Stimulated activated CD8-positive, alpha-beta memory T cell treated with anti-CD3 and anti-CD28 coated beads, Interleukin-7, amount 100 ng/mL, for 1 hour (primary cell): Measurements from ENCODE around the gene ADGRG3.
A peak's percentile ranks its signal among the peaks of the same experiment; 100 is the strongest.
"Not testable (repeated sequence)": the region's sequence is repeated elsewhere in the genome, so short reads cannot be mapped to it uniquely, and the experiment has no call there.

Experiments
- DNase-seq, 2 donors: peaks; one replicate each; pipeline ENCODE4 v3.0.0-alpha.2; 2020; ENCODE audit warnings: low read depth in 2 of 2

The ADGRG3 gene

GRCh38 chr16:57663917-57664661 is 4.0 kb upstream of the ADGRG3 start:
- no peak for DNase-seq

- no peak for DNase-seq
Observed at GRCh38 chr16:57664662-57665025, 3.5 kb upstream of the ADGRG3 start.

- no peak for DNase-seq
Observed at GRCh38 chr16:57665541-57665940, 2.6 kb upstream of the ADGRG3 start.

- no peak for DNase-seq
Observed at GRCh38 chr16:57666353-57667047, 1.6 kb upstream of the ADGRG3 start.

GRCh38 chr16:57667048-57667525 is 1.0 kb upstream of the ADGRG3 start:
- no peak for DNase-seq

GRCh38 chr16:57667526-57668262 is 412 bp upstream of the ADGRG3 start:
- DNase-seq: peak in 1 of 2 donors; percentile 14

GRCh38 chr16:57668630-57669475 is 747 bp downstream of the ADGRG3 start:
- no peak for DNase-seq

GRCh38 chr16:57669476-57670162 is 1.5 kb downstream of the ADGRG3 start:
- DNase-seq: no peak

GRCh38 chr16:57670196-57670595 is 2.1 kb downstream of the ADGRG3 start:
- no peak for DNase-seq

- DNase-seq: not testable (repeated sequence)
Observed at GRCh38 chr16:57671451-57671850, 3.3 kb downstream of the ADGRG3 start.

- DNase-seq: no peak
Observed at GRCh38 chr16:57672416-57672815, 4.3 kb downstream of the ADGRG3 start.

GRCh38 chr16:57672824-57673223 is 4.7 kb downstream of the ADGRG3 start:
- no peak for DNase-seq

GRCh38 chr16:57675741-57676551 is 7.8 kb downstream of the ADGRG3 start:
- no peak for DNase-seq

- DNase-seq: no peak
Observed at GRCh38 chr16:57676553-57677085, 8.5 kb downstream of the ADGRG3 start.

- no peak for DNase-seq
Observed at GRCh38 chr16:57677622-57678369, 9.7 kb downstream of the ADGRG3 start.

GRCh38 chr16:57679016-57679415 is 10.9 kb downstream of the ADGRG3 start:
- DNase-seq: no peak

GRCh38 chr16:57679767-57680482 is 11.8 kb downstream of the ADGRG3 start:
- no peak for DNase-seq

GRCh38 chr16:57680842-57681375 is 12.8 kb downstream of the ADGRG3 start:
- no peak for DNase-seq
